GM10847 (cell line): ENCODE measurements around the gene KRTAP10-12.

Experiments
- POLR2A ChIP-seq: IDR thresholded peaks from 2 replicates; pipeline ENCODE4 v1.6.1; 2011; ENCODE audit not compliant: insufficient read length; ENCODE audit errors: extremely low read depth

KRTAP10-12 gene

DNA sequence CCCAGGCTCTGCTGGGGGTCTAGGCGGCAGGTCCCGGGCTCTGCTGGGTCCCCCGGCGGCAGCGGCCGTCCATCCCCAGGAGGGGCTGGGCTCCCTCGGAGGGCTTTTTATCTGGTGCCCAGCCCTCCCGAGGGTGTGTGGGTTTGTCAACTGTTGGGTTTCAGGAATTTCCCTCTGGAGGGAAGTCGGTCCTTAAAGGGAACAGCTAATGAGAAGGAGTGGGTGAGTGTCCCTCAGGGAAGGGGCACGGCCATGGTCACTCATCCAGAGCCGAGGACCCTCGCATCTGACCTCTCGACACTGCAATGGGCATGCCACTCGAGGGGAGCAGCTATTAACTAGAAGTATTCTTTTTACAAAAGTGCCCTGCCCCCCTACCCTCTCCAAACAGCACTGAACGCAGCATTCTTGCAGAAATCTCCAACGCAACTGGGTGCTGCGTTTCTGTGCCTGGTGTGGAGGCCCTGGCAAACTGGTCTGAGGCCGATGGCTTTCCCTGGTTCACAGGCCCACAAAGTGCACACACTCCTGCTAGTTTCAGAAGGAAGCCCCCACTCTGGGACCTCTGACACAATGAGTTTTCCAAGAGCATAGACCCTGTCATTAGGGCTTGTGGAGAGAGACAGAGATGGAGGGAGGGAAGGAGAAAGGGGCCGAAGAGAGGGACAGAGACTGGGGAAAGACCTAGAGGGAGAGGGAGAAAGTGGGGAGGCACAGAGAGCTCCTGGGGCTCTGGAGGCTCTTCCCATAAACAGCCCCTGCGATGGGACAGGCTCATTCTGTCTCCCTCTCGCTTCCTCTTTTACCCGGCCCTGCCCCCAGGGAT lies 15.4 kb downstream of the KRTAP10-12 start:
- no peak for TF ChIP-seq POLR2A

DNA sequence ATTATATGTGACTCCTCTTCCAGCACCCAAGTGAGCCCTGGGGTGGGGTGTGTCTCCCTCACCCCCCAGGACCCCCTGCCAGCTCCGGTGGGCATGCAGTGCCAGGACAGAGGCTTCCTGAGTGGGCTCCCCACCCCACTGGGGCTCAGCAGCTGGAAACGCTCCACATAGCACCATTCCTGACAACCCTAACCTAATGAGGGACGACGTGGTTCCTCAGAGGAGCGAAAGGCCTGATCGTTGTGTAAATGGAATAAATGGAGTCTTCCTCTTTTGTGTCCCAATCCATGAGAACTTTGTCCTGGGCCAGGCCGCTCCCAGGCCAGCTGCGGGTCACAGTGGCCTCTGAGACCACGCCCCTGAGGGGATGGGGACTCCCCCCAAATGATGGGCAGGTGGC lies 16.2 kb downstream of the KRTAP10-12 start:
- TF ChIP-seq POLR2A: no peak

DNA sequence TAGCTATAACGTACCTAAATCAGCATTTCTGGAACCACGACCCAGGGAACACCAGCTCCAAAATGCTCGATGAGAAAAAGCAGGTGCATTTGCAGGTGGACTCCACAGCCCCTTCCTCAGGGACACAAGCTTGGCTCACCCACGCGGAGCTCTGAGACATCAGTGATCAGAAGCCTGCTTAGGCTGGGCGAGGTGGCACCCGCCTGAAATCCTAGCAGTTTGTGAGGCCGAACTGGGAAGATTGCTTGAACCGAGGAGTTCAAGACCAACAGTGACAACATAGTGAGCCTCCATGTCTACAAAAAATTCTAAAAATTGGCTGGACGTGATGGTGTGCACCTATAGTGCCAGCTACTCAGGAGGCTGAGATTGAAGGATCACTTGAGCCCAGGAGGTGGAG lies 16.9 kb downstream of the KRTAP10-12 start:
- no peak for TF ChIP-seq POLR2A

DNA sequence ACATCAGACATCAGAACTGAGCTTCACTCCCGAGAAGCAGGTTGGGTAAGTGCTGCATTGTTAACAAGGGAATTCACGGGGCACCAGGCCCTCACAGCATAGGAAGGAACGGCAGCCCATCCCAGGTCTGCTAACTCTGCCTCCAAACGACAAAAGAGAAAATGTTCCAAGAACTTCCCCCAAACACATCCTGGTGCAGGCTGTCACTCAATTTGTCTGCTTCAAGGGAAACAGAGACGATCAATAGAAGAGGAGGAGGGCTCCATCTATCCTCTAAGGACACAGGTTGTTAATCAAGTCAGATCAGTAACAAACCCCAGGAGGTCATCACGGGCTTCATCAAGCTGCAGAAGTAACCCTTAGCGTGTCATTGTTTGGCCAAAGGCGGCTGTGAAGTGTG lies 17.9 kb downstream of the KRTAP10-12 start:
- no peak for TF ChIP-seq POLR2A

DNA sequence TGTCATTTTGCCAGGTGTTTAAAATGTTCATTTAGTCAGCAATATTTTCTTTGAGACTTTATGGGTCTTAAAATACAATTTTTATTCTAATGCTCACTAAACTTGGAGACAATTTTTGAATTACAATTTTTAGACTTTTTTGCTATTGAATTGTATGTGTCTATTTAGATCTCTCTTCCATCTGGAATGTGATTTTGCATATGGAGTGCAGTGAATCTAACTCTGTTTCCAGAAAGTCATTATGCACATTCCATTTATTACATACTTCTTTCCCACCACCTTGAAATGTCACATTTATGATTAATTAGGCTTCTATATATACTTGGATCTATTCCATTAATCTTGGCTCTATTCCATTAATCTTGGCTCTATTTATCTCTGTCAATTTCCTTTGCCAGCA lies 20.0 kb downstream of the KRTAP10-12 start:
- no peak for TF ChIP-seq POLR2A

DNA sequence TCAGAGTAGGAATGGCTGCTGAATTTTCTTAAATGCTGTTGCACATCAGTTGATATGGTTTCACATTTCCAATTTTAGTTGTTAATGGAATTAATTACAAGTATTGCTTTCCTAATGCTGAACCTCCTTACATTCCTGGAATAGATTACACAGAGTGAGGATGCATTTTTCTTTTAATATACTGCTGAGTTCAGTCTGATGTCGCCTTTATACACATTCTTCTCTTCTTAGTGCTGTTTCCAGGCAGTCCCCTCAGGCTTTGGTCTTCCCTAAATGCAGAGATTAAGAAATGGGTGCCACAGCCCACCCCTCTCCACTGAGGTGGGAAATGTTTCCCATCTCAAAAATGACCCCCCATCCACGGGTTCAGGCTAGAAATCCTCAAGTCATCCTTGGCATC lies 21.1 kb downstream of the KRTAP10-12 start:
- TF ChIP-seq POLR2A: no peak

DNA sequence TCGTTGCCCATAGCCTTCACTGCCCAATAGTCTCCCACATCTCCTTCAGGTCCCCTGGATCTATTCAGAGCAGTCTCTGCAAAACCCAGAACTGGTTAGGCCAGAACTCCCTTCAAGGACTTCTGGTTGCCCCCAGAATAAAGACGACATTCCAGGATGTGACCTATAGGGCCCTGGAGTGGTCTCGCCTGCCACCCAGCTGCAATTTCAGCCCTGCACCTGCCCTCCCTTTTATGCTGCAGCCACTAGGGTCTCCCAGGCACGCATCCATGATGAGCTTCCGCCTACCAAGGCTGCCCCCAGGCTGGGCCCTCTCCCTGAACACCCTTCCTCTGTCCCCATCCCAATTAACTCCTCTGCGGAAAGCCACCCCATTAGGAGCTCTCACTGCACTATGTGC lies 21.6 kb downstream of the KRTAP10-12 start:
- no peak for TF ChIP-seq POLR2A

DNA sequence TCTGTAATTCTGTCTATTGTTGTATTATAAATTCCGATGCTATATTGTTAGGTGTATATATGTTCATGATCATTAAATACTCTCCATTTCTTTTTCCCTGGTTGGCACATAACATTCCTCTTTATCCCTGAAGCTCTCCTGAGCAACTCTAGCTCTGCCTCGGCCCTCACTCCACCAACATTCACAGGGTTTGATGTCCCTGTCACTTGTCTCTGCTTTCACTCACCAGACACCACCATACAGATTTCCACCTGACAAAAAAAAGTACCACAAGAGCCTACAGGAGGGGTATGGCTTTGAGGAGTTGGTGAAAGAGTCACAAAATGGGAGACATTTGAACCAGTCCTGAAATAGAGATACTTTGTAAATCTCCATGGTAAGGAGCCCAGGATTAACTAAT lies 23.2 kb downstream of the KRTAP10-12 start:
- no peak for TF ChIP-seq POLR2A

DNA sequence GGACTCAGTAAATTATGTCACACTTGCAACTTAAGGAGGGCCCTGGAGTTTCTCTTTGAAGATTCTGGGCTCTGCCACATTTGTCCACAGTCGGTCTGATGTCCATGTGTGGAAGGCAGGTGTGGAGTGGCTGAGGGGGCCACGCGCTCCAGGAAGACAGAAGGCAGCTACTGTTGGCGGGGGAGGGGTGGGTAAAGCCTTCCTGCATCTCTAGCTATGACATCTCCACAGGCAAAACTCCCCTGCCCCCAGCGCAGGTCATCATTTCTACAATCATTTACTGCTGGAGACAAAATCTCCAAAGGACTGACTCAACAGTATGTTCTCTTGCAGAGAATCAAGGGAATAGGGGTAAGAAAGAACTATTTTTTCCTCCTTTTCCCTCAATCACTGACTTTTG lies 25.8 kb downstream of the KRTAP10-12 start:
- no peak for TF ChIP-seq POLR2A

DNA sequence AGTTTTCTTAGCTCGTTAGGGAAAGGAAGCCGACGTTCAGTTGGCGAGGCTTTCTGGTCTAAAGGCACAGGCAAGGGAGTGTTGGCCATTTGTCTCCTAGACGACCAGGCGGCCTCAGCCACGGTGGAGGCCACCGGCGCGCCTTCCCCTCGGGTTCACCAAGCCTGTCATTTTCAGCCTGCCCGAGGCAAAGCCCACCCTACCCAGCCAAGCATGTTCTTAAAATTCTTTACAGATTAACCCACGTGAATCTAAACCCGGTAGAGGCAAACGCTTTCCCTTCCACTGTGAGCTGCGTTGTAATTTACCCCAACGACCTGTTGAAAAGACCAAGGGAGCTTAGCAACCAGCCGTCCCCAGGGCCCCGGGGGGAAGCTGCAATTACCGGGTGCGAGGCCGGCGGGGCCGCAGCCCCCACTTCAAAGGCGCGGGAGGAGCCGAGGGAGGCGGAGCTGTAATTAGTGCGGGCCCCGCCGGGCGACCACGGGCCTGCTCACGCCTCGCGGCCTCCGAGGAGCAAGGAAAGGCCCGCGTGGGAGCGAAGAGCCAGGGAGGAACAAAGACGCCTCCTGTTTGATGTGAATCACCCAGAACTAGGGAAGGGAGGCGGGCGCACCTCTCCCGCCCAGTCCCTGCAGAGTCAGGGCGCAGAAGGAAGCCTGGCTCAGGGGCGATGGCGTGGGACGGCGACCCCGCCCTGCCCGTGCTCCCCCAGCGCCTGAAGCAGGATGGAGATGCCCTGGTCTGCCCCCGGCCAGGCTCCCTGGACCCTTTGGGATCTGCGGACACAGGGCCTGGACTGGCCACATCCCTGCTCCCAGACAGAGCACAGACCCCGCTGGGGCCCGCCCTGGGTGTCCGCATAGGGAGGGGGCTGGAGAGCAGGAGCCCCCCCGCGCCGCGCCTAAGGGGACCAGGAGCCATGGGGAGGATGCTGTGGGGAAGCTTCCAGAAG lies 26.5 kb downstream of the KRTAP10-12 start:
- TF ChIP-seq POLR2A: no peak

DNA sequence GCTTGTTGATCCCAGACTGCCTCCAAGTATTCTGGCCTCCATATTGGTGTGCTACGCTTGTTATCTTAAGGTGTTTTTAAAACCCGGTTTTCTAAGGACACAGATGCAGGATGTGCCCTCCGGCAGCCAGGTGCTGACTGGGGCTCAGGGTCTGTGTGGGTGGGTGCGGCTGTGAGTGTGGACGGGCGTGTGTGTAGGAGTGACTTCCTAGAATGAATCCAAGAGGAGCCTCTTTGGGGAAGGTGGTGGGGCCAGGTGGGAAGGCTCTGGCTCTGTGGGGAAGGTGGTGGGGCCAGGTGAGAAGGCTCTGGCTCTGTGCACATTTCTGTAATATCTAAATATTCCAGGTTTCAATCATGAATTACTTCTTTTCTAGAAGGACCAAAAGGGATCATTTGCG lies 27.2 kb downstream of the KRTAP10-12 start:
- no peak for TF ChIP-seq POLR2A

DNA sequence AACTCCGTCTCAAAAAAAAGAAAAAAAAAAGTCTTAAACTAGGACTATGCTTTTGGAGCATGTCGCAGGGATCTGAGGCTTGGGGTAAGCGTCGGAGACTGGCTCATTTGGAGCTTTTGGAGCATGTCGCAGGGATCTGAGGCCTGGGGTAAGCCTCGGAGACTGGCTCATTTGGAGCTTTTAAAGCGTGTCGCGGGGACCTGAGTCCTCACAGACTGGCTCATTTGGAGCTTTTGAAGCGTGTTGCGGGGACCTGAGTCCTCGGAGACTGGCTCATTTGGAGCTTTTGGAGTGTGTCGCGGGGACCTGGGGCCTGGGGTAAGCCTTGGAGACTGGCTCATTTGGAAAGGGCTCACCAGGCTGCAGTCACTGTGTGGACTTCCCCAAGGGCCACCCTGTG lies 28.0 kb downstream of the KRTAP10-12 start:
- TF ChIP-seq POLR2A: no peak

DNA sequence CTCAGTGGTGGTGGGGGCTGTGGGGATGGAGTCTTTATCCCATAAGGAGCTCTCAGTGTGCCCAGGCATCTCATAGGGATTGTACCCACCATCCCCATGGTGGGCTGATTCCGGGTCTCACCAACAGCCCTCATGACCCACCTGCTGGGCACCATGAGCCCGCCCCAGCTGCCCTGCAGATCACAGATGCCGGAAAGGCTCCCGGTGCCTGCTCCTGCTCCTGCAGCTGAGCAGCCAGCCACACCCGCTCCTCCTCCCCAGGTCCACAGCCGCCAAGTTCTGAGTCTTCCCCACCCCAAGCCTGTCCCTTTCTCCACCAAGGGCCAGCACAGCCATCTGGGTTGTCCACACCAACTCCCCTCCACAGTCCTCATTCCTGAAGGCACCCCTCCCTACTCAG lies 29.9 kb downstream of the KRTAP10-12 start:
- TF ChIP-seq POLR2A: no peak

DNA sequence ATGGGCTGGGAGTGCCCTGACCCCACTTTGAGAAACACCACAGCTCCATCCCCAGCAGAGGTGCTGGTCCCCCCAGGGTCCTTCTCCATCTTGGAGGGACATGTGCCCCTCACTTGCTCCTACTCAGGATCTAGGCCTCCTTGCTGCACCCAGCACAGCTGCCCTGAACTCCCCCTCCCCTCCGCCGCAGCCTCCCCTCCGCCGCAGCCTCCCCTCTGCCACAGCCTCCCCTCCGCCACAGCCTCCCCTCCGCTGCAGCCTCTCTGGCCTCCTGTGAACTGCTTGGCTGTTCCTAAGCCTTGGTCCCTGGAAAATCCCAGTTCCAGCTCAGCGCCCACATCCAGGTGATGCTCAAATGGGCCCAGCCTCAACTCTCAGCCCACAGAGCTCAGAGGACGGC lies 30.3 kb downstream of the KRTAP10-12 start:
- TF ChIP-seq POLR2A: no peak

DNA sequence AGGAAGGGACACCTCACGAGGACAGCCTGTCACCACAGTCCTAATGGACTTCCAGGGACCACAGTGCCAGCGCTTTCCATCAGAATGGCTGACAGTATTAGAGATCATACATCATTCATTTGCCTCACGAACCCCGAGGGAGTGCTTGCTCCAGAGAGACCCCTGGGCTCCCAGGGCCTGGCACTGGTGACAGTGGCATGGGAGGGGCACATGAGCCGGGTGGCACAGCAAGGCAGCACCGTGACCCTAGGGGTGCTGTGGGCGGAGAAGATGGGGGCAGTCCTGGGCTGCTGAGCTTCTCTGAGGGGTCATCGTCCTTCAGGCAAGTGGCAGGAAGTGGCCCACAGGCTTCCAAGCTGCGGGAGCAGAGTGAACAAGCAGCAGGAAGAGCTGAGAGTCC lies 30.8 kb downstream of the KRTAP10-12 start:
- no peak for TF ChIP-seq POLR2A

DNA sequence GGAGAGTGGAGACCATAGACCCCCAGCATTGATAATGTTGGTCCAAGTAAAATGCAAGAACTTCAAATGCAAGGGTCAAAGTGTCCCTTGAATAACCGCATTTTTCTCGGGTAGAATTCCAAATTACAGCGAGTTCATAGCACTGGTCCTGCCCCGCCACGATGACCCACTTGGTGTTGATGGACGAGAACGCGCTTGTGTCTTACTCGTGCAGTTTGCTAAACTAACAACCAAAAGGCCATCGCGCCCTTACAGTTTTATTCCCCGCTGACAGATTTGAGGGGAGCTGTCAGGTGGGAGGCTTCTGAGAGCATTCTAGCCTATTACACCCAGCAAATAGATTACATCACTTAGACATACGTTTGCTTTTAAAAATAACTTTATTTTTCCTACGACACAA lies 31.7 kb downstream of the KRTAP10-12 start:
- no peak for TF ChIP-seq POLR2A
